ENCODE results near the gene PRPS1.

DNA sequence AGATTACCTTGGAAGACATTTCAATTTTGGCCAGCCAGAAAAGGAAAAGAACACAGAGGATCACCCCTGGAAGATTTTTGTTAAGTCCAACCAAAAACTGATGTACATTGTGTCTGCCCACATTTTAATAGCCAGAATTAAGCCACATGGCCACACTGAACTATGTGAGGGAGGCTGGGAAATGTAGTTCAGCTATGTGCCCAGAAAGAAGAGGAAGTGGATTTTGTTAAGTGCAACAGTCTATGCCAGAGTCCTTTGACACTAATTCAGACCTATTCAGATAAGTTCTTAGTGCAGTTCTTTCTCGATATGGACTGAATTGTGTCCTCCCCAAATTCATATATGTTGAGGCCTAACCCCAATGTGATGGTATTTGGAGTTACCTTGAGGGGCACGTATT is 18.4 kb downstream of the PRPS1 start:
- TF ChIP-seq EZH2phosphoT487 (IDR thresholded peaks at IDR 0.05; ENCODE audit: borderline replicate concordance, low read depth, low read length) = no peak
- TF ChIP-seq, protein P1, sequence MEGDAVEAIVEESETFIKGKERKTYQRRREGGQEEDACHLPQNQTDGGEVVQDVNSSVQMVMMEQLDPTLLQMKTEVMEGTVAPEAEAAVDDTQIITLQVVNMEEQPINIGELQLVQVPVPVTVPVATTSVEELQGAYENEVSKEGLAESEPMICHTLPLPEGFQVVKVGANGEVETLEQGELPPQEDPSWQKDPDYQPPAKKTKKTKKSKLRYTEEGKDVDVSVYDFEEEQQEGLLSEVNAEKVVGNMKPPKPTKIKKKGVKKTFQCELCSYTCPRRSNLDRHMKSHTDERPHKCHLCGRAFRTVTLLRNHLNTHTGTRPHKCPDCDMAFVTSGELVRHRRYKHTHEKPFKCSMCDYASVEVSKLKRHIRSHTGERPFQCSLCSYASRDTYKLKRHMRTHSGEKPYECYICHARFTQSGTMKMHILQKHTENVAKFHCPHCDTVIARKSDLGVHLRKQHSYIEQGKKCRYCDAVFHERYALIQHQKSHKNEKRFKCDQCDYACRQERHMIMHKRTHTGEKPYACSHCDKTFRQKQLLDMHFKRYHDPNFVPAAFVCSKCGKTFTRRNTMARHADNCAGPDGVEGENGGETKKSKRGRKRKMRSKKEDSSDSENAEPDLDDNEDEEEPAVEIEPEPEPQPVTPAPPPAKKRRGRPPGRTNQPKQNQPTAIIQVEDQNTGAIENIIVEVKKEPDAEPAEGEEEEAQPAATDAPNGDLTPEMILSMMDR (conservative IDR thresholded peaks at IDR 0.05; ENCODE audit: low read length) = no peak
